Liver (tissue), 9 donors: ENCODE results near the gene SMCO3. TPM values are rescaled to one million over a fixed set of nuclear protein-coding genes. Genes with fewer than 3 reads are reported as not detected.

Source experiments
- DNase-seq: peaks from one replicate; pipeline ENCODE4 v3.0.0-alpha.2; 2017; ENCODE audit warnings: low spot score
- H3K27ac ChIP-seq, 2 donors: one replicate each; pipeline ENCODE4 v1.7.0; 2013; ENCODE audit warnings: inconsistent platforms in 2 of 2, low read length in 2 of 2, control low read depth in 1 of 2, low read depth in 1 of 2, mild to moderate bottlenecking in 1 of 2
- H3K27me3 ChIP-seq, 4 donors: one replicate each; pipeline versions ENCODE4 v1.6.1 to v1.7.0; 2013; ENCODE audit warnings: low read length in 3 of 4, inconsistent platforms in 1 of 4, mild to moderate bottlenecking in 1 of 4, moderate library complexity in 1 of 4; ENCODE audit not compliant: control insufficient read depth in 4 of 4, insufficient read depth in 4 of 4
- H3K36me3 ChIP-seq, 4 donors: one replicate each; pipeline versions ENCODE4 v1.6.1 to v1.7.0; 2013; ENCODE audit warnings: low read length in 3 of 4, mild to moderate bottlenecking in 3 of 4, low read depth in 1 of 4, moderate library complexity in 1 of 4; ENCODE audit not compliant: control insufficient read depth in 4 of 4, insufficient read depth in 3 of 4
- H3K4me1 ChIP-seq, 4 donors: one replicate each; pipeline versions ENCODE4 v1.6.1 to v1.7.0; 2013; ENCODE audit warnings: low read length in 3 of 4, mild to moderate bottlenecking in 3 of 4, moderate library complexity in 1 of 4; ENCODE audit not compliant: control insufficient read depth in 4 of 4, insufficient read depth in 4 of 4
- H3K4me3 ChIP-seq, 3 donors: one replicate each; pipeline versions ENCODE4 v1.6.1 to v1.7.0; 2013; ENCODE audit warnings: low read length in 3 of 3, control low read depth in 1 of 3, low read depth in 1 of 3, mild to moderate bottlenecking in 1 of 3
- H3K9ac ChIP-seq, 2 donors: one replicate each; pipeline ENCODE4 v1.7.0; 2013; ENCODE audit warnings: low read length in 2 of 2, mild to moderate bottlenecking in 2 of 2, moderate library complexity in 2 of 2, control low read depth in 1 of 2, low read depth in 1 of 2
- H3K9me3 ChIP-seq, 4 donors: one replicate each; pipeline versions ENCODE4 v1.6.1 to v1.7.0; 2013; ENCODE audit warnings: low read length in 3 of 4; ENCODE audit not compliant: control insufficient read depth in 4 of 4
- ATF3 ChIP-seq: IDR thresholded peaks from 2 replicates; pipeline ENCODE4 v1.6.1; 2016; ENCODE audit warnings: antibody characterized with exemption
- CTCF ChIP-seq: fragments of 150-350 bp; IDR thresholded peaks from 2 replicates; pipeline ENCODE4 v1.5.1; 2017; ENCODE audit warnings: improper control_type of control experiment, low read depth, low read length; ENCODE audit not compliant: missing input control
- EGR1 ChIP-seq, 2 donors: IDR thresholded peaks; 2 replicates each; pipeline ENCODE4 v1.6.1; 2016 to 2018; ENCODE audit warnings: antibody characterized with exemption in 2 of 2, low read depth in 2 of 2
- FOXA1 ChIP-seq: IDR thresholded peaks from 2 replicates; pipeline ENCODE4 v1.6.1; 2016; ENCODE audit warnings: antibody characterized with exemption
- FOXA2 ChIP-seq: IDR thresholded peaks from 2 replicates; pipeline ENCODE4 v1.6.1; 2016; ENCODE audit warnings: antibody characterized with exemption
- GABPA ChIP-seq, 2 donors: IDR thresholded peaks in 1 of 2; conservative IDR thresholded peaks in 1 of 2; 2 replicates each; pipeline ENCODE4 v1.6.1; 2016; ENCODE audit warnings: antibody characterized with exemption in 2 of 2, mild to moderate bottlenecking in 1 of 2, moderate library complexity in 1 of 2
- HNF4A ChIP-seq, 2 donors: conservative IDR thresholded peaks; 2 replicates each; pipeline ENCODE4 v1.6.1; 2016; ENCODE audit warnings: antibody characterized with exemption in 2 of 2, mild to moderate bottlenecking in 2 of 2
- HNF4G ChIP-seq: IDR thresholded peaks from 2 replicates; pipeline ENCODE4 v1.6.1; 2016; ENCODE audit warnings: antibody characterized with exemption
- JUND ChIP-seq, 2 donors: IDR thresholded peaks; 2 replicates each; pipeline ENCODE4 v1.6.1; 2016; ENCODE audit warnings: antibody characterized with exemption in 2 of 2
- MAX ChIP-seq: IDR thresholded peaks from 2 replicates; pipeline ENCODE4 v1.6.1; 2016; ENCODE audit warnings: antibody characterized with exemption
- SP1 ChIP-seq: IDR thresholded peaks from 2 replicates; pipeline ENCODE4 v1.6.1; 2018; ENCODE audit warnings: antibody characterized with exemption, mild to moderate bottlenecking
- TAF1 ChIP-seq: conservative IDR thresholded peaks from 2 replicates; pipeline ENCODE4 v1.6.1; 2016; ENCODE audit warnings: antibody characterized with exemption, mild to moderate bottlenecking
- YY1 ChIP-seq: IDR thresholded peaks from 2 replicates; pipeline ENCODE4 v1.6.1; 2016; ENCODE audit warnings: antibody characterized with exemption, mild to moderate bottlenecking
- ZBTB33 ChIP-seq: IDR thresholded peaks from 2 replicates; pipeline ENCODE4 v1.6.1; 2016; ENCODE audit warnings: antibody characterized with exemption
- WGBS: extraction: QIAGEN DNeasy Blood & Tissue Kit; methylation state at CpG from one replicate; pipeline ENCODE4 v1.1.7; 2013; 5-methylcytosine and 5-hydroxymethylcytosine counted together
- polyA plus RNA-seq, 2 donors: library from polyadenylated mRNA; stranded (reverse) in 1 of 2; unstranded in 1 of 2; fragments of 200-250 nt in 1 of 2; fragments of >200 nt in 1 of 2; fragmentation: Nextera tagmentation in 1 of 2; extraction: Ambion mirVana in 1 of 2; gene quantifications; one replicate each; pipeline versions ENCODE4 v1.2.1 to v1.2.3, GENCODE V29; 2013 to 2015
- total RNA-seq, 2 donors: library from RNA; depleted of rRNA; stranded (reverse); fragments of >200 nt; gene quantifications; one replicate each; pipeline ENCODE4 v1.2.3, GENCODE V29; 2014
- donor health status: healthy.
- donor health status: healthy.
- donor health status: healthy.
- donor health status: healthy.
- donor health status: healthy.

SMCO3 gene
- total and polyA plus RNA-seq, 4 donors, result 0.17 to 0.93 (median 0.56) TPM

GRCh38 chr12:14773685-14774073 lies 40.3 kb downstream of the SMCO3 start:
- 18% methylated on average over 16 of the region's 16 CpGs for WGBS
- TF ChIP-seq JUND (IDR thresholded peaks at IDR 0.05) (no peak), MAX (no peak), HNF4G (no peak), CTCF (no peak), FOXA1 (no peak), EGR1 (IDR thresholded peaks at IDR 0.05; ENCODE audit: low read depth in 2 of 2) (no peak), YY1 (no peak), SP1 (no peak), TAF1 (no peak), HNF4A (conservative IDR thresholded peaks at IDR 0.05) (no peak), ATF3 (no peak), GABPA (IDR thresholded peaks at IDR 0.05 in 1 of 2, conservative IDR thresholded peaks at IDR 0.05 in 1 of 2) (no peak)
- peak; percentile 68 for DNase-seq
- H3K4me3 ChIP-seq, result peak overlapping the region; percentile 63 to 79 (median 72)
- no peaks in the 10 kb centered on the region for H3K9me3 ChIP-seq
- H3K27me3 ChIP-seq, result no peaks in the 10 kb centered on the region
- H3K4me1 ChIP-seq, result peaks cover 0 to 28% (median 10%) of the 10 kb centered on the region in 4 donors
- H3K9ac ChIP-seq, result peak overlapping the region; percentile 22 to 69
- no peaks in the 10 kb centered on the region for H3K36me3 ChIP-seq
- peak overlapping the region; percentile 80 to 93 for H3K27ac ChIP-seq

DNA sequence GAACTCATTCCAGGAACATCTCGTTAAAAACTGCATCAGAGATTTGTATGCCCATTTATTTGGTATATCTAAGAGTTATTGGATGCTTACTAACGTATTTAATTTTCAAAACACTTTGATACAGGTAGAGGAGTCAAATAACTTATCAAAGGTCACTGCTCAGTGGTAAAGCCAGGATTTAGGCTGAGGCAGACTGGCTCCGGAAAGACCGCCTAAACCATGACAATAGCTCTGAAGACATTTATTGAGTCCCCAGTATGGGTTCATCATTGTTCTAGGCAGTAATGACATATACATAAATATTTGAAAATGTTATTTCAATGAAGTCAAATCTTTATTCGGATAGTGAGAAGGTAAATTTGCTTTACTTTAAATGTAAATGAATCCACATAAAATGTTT lies 41.0 kb downstream of the SMCO3 start:
- DNase-seq, result no peak
- WGBS, result 93% methylated on average over 5 of the region's 5 CpGs
- no peaks in the 10 kb centered on the region for H3K27me3 ChIP-seq

GRCh38 chr12:14771651-14772137 lies 42.3 kb downstream of the SMCO3 start:
- H3K27ac ChIP-seq, result peak overlapping the region; percentile 95
- H3K27me3 ChIP-seq, result no peaks in the 10 kb centered on the region
- WGBS, result 43% methylated on average over 6 of the region's 6 CpGs
- H3K9me3 ChIP-seq, result no peaks in the 10 kb centered on the region
- H3K4me3 ChIP-seq, result no peak overlapping the region
- peaks cover 0 to under 1% (median 0%) of the 10 kb centered on the region in 4 donors for H3K36me3 ChIP-seq
- TF ChIP-seq HNF4A (conservative IDR thresholded peaks at IDR 0.05) (no peak), ZBTB33 (no peak), JUND (IDR thresholded peaks at IDR 0.05) (no peak)
- H3K4me1 ChIP-seq, result peaks cover 3 to 32% (median 15%) of the 10 kb centered on the region in 4 donors
- peak overlapping the region in 1 of 2 donors; percentile 60 for H3K9ac ChIP-seq
- DNase-seq, result no peak

More for the DNA sequence above, 41.0 kb downstream of the SMCO3 start:
- TF ChIP-seq MAX (no peak), FOXA2 (no peak)
- Histone ChIP-seq H3K4me1 (peaks cover 1 to 32% (median 12%) of the 10 kb centered on the region in 4 donors), H3K4me3 (no peak overlapping the region), H3K36me3 (no peaks in the 10 kb centered on the region), H3K9ac (no peak overlapping the region), H3K9me3 (no peaks in the 10 kb centered on the region), H3K27ac (no peak overlapping the region)
